Karpas-422 (cell line): Measurements from ENCODE around the gene SNX14. TPM values are rescaled to one million over a fixed set of nuclear protein-coding genes. Genes with fewer than 3 reads are reported as not detected.

Experiments used
- DNase-seq: peaks from one replicate; pipeline ENCODE4 v3.0.0-alpha.2; 2015
- H2AFZ ChIP-seq: fragments of 200-600 bp; sonication (generic); 2 replicates; pipeline ENCODE4 v1.6.1; 2014; ENCODE audit warnings: antibody characterized with exemption, low read length, mixed read lengths
- H3K27ac ChIP-seq: fragments of 200-600 bp; sonication (generic); 2 replicates; pipeline ENCODE4 v1.5.1; 2014; ENCODE audit warnings: mild to moderate bottlenecking, low read length, moderate library complexity
- H3K27me3 ChIP-seq: fragments of 200-600 bp; sonication (generic); 2 replicates; pipeline ENCODE4 v1.6.1; 2014; ENCODE audit warnings: low read length, mixed read lengths
- H3K36me3 ChIP-seq: fragments of 200-600 bp; sonication (generic); 2 replicates; pipeline ENCODE4 v1.6.1; 2014; ENCODE audit warnings: low read length, mixed read lengths; ENCODE audit not compliant: insufficient read depth
- H3K4me1 ChIP-seq: fragments of 200-600 bp; sonication (generic); 2 replicates; pipeline ENCODE4 v1.6.1; 2014; ENCODE audit warnings: mild to moderate bottlenecking, low read length, mixed read lengths
- H3K4me2 ChIP-seq: fragments of 200-600 bp; sonication (generic); 2 replicates; pipeline ENCODE4 v1.6.1; 2014; ENCODE audit warnings: low read length, low read depth, mild to moderate bottlenecking; ENCODE audit not compliant: poor library complexity, severe bottlenecking
- H3K4me3 ChIP-seq: fragments of 200-600 bp; sonication (generic); 2 replicates; pipeline ENCODE4 v1.5.1; 2014; ENCODE audit warnings: mild to moderate bottlenecking, antibody characterized with exemption, low read length, mixed read lengths
- H3K79me2 ChIP-seq: fragments of 200-600 bp; sonication (generic); 2 replicates; pipeline ENCODE4 v1.6.1; 2014; ENCODE audit warnings: mild to moderate bottlenecking, low read length, mixed read lengths
- H3K9ac ChIP-seq: fragments of 200-600 bp; sonication (generic); 2 replicates; pipeline ENCODE4 v1.6.0; 2014; ENCODE audit warnings: low read length
- H3K9me2 ChIP-seq: fragments of 200-600 bp; sonication (generic), shearing (Covaris generic); replicated peaks from 2 replicates; pipeline ENCODE4 v1.6.0; 2014; ENCODE audit warnings: mild to moderate bottlenecking, low read length, moderate library complexity; ENCODE audit not compliant: insufficient read depth
- H3K9me3 ChIP-seq: fragments of 300-700, 200-600 bp; sonication (generic); 2 replicates; pipeline ENCODE4 v1.6.1; 2014; ENCODE audit warnings: low read length, mixed read lengths
- H4K20me1 ChIP-seq: fragments of 200-600 bp; sonication (generic); 2 replicates; pipeline ENCODE4 v1.6.1; 2014; ENCODE audit warnings: mild to moderate bottlenecking, antibody characterized with exemption, low read length, low read depth; ENCODE audit not compliant: insufficient read depth
- total RNA-seq: library from RNA; depleted of rRNA; stranded (reverse); fragments of >200 nt; shearing (Covaris generic); gene quantifications from 2 replicates; pipeline ENCODE4 v1.2.3, GENCODE V29; 2014; ENCODE audit warnings: low replicate concordance

SNX14 gene
- total RNA-seq, 1 experiment from 2014 or later, result 153 TPM

DNA sequence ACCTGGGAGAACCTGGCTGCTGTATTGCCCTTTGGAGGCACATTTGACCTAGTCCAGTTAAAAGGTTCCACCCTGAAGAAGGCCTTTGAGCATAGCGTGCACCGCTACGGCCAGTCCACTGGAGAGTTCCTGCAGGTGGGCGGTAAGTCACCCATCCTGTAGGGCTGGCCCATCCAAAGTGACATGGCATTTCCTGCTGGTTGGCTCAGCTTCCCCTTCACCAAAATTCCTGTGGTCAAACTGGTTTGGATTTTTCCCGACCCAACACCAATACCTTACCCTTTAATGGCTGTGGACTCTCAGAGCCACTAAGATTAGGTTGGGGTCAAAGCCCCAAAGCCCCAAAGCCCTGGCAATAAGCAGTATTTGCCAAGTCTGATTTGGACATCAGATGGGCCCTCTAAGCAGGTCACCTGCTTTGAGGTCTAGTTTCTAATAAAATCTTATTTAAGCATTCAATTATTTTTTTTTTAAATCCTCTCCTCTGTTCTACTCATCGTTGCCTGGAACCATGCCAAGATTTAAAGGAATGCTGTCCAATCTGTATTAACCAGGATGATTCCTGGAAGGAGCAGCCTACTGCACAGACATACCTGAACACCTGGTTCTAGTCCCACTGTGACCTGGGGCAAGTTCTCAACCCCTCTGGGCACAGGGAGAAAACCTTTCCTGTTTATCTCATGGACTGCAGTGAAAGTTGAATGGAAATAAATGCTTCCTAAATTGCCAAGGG, 103.0 kb downstream of the SNX14 start:
- Histone ChIP-seq H3K9me2 (no peaks in the 10 kb centered on the region), H4K20me1 (no peaks in the 10 kb centered on the region), H3K27ac (no peak overlapping the region), H3K79me2 (no peaks in the 10 kb centered on the region), H3K4me2 (no peak overlapping the region), H2AFZ (no peak overlapping the region), H3K9ac (no peak overlapping the region), H3K27me3 (no peaks in the 10 kb centered on the region), H3K9me3 (no peaks in the 10 kb centered on the region), H3K4me1 (no peaks in the 10 kb centered on the region), H3K4me3 (no peak overlapping the region), H3K36me3 (no peaks in the 10 kb centered on the region)
- no peak for DNase-seq

DNA sequence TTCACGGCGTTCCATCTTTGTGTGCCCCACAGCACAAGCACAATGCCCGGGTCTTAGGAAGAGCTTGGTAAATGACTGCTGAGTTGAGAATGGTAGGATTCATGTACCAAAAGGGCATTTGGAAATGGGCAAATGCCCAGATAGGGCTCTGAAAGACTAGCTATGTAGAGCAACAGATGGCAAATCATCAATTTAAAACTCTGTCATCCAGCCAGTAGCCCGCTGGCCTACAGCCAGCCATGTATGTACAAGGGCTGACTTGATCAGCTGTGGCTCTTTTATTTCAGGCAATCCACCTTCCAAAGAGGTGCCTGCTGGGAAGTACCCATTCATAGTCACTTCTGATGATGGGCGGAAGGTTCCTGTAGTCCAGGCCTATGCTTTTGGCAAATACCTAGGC, 108.7 kb downstream of the SNX14 start:
- Histone ChIP-seq H3K9me2 (no peaks in the 10 kb centered on the region), H2AFZ (no peak overlapping the region), H3K27ac (no peak overlapping the region), H3K79me2 (no peaks in the 10 kb centered on the region), H3K36me3 (no peaks in the 10 kb centered on the region), H3K27me3 (no peaks in the 10 kb centered on the region), H3K9me3 (no peaks in the 10 kb centered on the region), H3K4me1 (peaks cover 7% of the 10 kb centered on the region; the same call in 1 of the 2 replicates), H3K9ac (no peak overlapping the region), H4K20me1 (no peaks in the 10 kb centered on the region), H3K4me3 (no peak overlapping the region), H3K4me2 (no peak overlapping the region)
- DNase-seq, result no peak

DNA sequence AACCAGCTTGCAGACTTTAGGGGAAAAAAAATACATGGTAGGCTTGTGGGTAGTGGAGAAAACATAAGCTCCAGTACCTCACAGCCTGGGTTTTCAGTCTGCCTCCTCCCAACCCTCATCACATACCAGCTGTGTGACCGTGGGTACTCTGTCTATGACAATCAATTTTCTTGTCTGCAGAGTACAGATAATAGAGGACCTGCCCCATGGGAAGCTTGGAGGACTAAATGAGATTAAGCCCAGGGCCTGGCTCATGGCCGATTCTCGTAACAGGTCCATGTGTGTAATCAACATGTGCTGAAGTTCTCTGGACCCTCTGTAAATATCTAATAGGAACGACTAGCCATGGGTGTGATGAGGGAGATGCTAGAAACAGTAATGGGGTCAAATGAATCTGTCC, 109.8 kb downstream of the SNX14 start:
- H4K20me1 ChIP-seq, result no peaks in the 10 kb centered on the region
- no peak overlapping the region for H2AFZ ChIP-seq
- no peak overlapping the region for H3K27ac ChIP-seq
- no peak for DNase-seq
- H3K4me2 ChIP-seq, result no peak overlapping the region
- H3K4me3 ChIP-seq, result no peak overlapping the region
- H3K9ac ChIP-seq, result no peak overlapping the region
- H3K79me2 ChIP-seq, result no peaks in the 10 kb centered on the region
- H3K27me3 ChIP-seq, result no peaks in the 10 kb centered on the region
- no peaks in the 10 kb centered on the region for H3K9me3 ChIP-seq
- H3K4me1 ChIP-seq, result peaks cover 7% of the 10 kb centered on the region; the same call in 1 of the 2 replicates
- H3K9me2 ChIP-seq, result no peaks in the 10 kb centered on the region
- no peaks in the 10 kb centered on the region for H3K36me3 ChIP-seq

DNA sequence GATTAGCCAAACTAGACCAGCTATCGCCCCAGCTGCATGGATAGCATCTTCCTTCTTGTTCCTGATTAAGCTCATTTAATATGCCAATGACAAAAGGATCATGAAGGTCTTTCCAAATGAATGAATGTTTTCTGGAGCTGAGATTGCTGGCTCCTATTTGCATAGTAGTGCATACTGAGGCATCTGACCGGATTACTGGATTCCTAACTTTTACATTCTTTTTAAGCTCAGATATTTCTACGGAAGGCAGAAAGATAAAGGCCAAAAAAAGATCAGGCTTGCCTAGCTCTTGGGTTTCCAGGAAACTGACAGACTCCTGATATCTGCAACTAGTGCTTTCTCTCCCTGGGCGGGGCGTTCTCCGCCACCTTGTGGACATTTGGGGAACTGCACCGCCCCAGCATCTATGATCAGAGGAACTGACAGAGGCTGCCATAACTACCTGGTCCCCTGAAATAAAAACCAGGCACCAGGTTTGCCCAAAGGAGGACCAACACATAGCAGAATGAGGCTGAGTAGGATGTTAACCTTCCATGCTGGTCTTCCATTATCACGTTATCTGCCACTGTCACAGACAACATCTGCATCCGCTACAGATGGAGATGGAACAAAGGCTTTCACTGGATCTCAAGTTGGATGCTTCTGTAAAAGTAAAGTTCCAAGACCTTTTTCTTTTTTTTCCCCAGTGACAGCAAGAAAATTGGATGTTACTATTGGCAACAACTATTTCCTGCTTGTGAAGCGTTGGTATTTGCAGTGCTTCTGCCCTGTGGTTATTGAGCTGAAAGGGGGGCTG, 110.6 kb downstream of the SNX14 start:
- peaks cover 7% of the 10 kb centered on the region; the same call in 1 of the 2 replicates for H3K4me1 ChIP-seq
- no peaks in the 10 kb centered on the region for H3K9me3 ChIP-seq
- H3K36me3 ChIP-seq, result no peaks in the 10 kb centered on the region
- no peaks in the 10 kb centered on the region for H4K20me1 ChIP-seq
- no peaks in the 10 kb centered on the region for H3K27me3 ChIP-seq
- H3K9me2 ChIP-seq, result no peaks in the 10 kb centered on the region
- no peaks in the 10 kb centered on the region for H3K79me2 ChIP-seq
- H3K9ac ChIP-seq, result no peak overlapping the region
- DNase-seq, result peak; percentile 90
- no peak overlapping the region for H2AFZ ChIP-seq
- H3K4me3 ChIP-seq, result no peak overlapping the region
- no peak overlapping the region for H3K4me2 ChIP-seq
- H3K27ac ChIP-seq, result no peak overlapping the region

DNA sequence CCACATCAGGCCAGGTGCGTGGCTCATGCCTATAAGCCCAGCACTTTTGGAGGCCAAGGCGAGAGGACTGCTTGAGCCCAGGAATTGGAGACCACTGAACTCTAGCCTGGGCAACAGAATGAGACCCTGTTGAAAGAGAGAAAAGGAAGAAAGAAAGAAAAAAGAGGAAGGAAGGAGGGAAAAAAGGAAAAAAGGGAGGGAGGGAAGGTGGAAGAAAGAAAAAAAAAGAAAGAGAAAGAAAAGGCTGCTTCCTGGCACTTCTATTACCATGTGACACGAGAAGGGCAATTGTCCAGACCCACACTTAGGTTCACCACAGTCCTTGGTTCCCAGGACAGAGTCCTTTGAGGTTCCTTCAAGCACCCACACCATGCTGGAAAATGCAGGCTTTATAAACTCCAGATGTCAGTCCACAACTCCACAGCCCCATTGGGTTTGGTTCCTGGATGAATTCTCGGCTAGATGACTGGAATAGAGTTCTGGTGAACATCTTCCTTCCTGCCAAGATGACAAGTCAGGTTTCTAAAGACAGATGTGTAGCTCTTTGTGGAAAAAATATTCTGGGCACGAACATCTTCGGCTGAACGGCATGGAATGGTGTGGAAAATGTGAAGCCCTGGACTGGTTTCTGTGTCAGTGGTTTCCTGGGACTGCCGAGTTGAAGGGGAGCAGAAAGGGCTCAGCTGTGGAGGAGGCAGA, 111.3 kb downstream of the SNX14 start:
- Histone ChIP-seq H3K9me2 (no peaks in the 10 kb centered on the region), H3K4me3 (no peak overlapping the region), H3K27ac (no peak overlapping the region), H3K79me2 (no peaks in the 10 kb centered on the region), H3K36me3 (no peaks in the 10 kb centered on the region), H2AFZ (no peak overlapping the region), H4K20me1 (no peaks in the 10 kb centered on the region), H3K4me1 (peaks cover 7% of the 10 kb centered on the region; the same call in 1 of the 2 replicates), H3K4me2 (no peak overlapping the region), H3K9me3 (no peaks in the 10 kb centered on the region), H3K9ac (no peak overlapping the region), H3K27me3 (no peaks in the 10 kb centered on the region)
- no peak for DNase-seq

DNA sequence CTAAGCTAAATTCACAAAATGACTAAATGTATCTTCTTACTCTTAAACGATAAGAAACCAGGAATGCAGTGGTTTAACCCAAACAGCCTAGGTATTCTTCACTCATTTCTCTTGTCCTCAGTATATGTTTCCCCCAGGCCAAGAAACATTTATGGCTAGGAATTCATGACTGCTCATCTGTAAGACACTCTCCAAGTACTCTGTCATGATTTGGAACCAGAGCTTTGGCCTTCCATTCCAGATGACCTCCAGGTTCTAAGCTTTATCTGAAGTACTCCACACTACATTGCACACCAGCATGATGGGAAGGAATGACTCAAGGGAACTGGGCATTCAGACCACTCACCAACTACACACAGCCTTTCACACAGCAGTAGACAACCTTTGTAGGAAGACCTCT, 114.5 kb downstream of the SNX14 start:
- H4K20me1 ChIP-seq, result no peaks in the 10 kb centered on the region
- H3K9me3 ChIP-seq, result no peaks in the 10 kb centered on the region
- no peak overlapping the region for H3K4me2 ChIP-seq
- no peak overlapping the region for H3K4me3 ChIP-seq
- DNase-seq, result no peak
- no peak overlapping the region for H2AFZ ChIP-seq
- H3K79me2 ChIP-seq, result no peaks in the 10 kb centered on the region
- no peak overlapping the region for H3K27ac ChIP-seq
- H3K27me3 ChIP-seq, result no peaks in the 10 kb centered on the region
- no peak overlapping the region for H3K9ac ChIP-seq
- no peaks in the 10 kb centered on the region for H3K36me3 ChIP-seq
- H3K4me1 ChIP-seq, result peaks cover 7% of the 10 kb centered on the region; the same call in 1 of the 2 replicates
- H3K9me2 ChIP-seq, result no peaks in the 10 kb centered on the region

DNA sequence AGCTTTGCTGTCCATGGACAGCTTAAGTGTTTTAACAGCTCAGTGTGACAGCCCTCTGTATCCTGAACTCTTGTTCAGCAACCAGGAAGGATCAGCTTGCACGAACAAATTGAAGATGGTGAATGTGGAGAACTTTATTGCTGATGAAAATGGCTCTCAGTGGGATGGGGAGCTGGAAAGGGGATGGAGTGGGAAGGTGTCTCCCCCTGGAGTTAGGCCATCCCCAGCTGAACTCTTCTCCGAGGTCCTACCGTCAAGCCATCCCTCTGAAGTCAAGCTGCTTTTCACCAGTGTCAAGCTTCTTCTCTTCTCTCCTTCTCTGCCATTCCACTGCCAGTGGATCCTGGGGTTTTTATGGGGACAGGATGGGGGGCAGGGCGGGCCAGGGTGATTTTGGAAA, 117.1 kb downstream of the SNX14 start:
- H3K79me2 ChIP-seq, result no peaks in the 10 kb centered on the region
- no peak overlapping the region for H3K27ac ChIP-seq
- no peaks in the 10 kb centered on the region for H3K36me3 ChIP-seq
- no peaks in the 10 kb centered on the region for H3K27me3 ChIP-seq
- 0 out of 2 replicates have a peak, but pooled peaks cover 2% of the 10 kb centered on the region for H3K4me1 ChIP-seq
- H3K4me2 ChIP-seq, result no peak overlapping the region
- H3K9me2 ChIP-seq, result no peaks in the 10 kb centered on the region
- H3K9me3 ChIP-seq, result no peaks in the 10 kb centered on the region
- no peak for DNase-seq
- no peaks in the 10 kb centered on the region for H4K20me1 ChIP-seq
- H3K4me3 ChIP-seq, result no peak overlapping the region
- H2AFZ ChIP-seq, result no peak overlapping the region
- H3K9ac ChIP-seq, result no peak overlapping the region

GRCh38 chr6:85473748-85474147, 119.9 kb downstream of the SNX14 start:
- no peaks in the 10 kb centered on the region for H3K4me1 ChIP-seq
- no peaks in the 10 kb centered on the region for H3K79me2 ChIP-seq
- H3K4me3 ChIP-seq, result no peak overlapping the region
- H4K20me1 ChIP-seq, result no peaks in the 10 kb centered on the region
- H3K27ac ChIP-seq, result no peak overlapping the region
- no peaks in the 10 kb centered on the region for H3K9me2 ChIP-seq
- no peak overlapping the region for H3K4me2 ChIP-seq
- no peaks in the 10 kb centered on the region for H3K36me3 ChIP-seq
- H3K9me3 ChIP-seq, result no peaks in the 10 kb centered on the region
- no peak for DNase-seq
- H3K27me3 ChIP-seq, result no peaks in the 10 kb centered on the region
- no peak overlapping the region for H3K9ac ChIP-seq
- H2AFZ ChIP-seq, result no peak overlapping the region
